ENCODE data around the gene CCDC47. TPM values are rescaled to one million over a fixed set of nuclear protein-coding genes. Genes with fewer than 3 reads are reported as not detected.

Gene CCDC47
- total RNA-seq, 4 donors from 2014 or later, result 48.1 to 70.0 (median 62.9) TPM

GRCh38 chr17:63762161-63763078, 11.0 kb downstream of the CCDC47 start:
- TF ChIP-seq EP300 (IDR thresholded peaks at IDR 0.05), result no peak
- TF ChIP-seq POLR2A (IDR thresholded peaks at IDR 0.05), result no peak
- no peak for TF ChIP-seq POLR2AphosphoS5 (IDR thresholded peaks at IDR 0.05)
- no peak for TF ChIP-seq CTCF (IDR thresholded peaks at IDR 0.05)
- H3K27ac ChIP-seq, result no peak overlapping the region
- 85% methylated on average over 5 of the region's 5 CpGs for WGBS

GRCh38 chr17:63760771-63761539, 12.4 kb downstream of the CCDC47 start:
- DNase-seq (ENCODE audit: low spot score in 2 of 2), result no peak
- Histone ChIP-seq H3K9me3 (no peaks in the 10 kb centered on the region), H3K4me1 (no peaks in the 10 kb centered on the region), H3K27ac (no peak overlapping the region), H3K27me3 (no peaks in the 10 kb centered on the region), H3K4me3 (no peak overlapping the region), H3K36me3 (peaks cover 81% of the 10 kb centered on the region)
- TF ChIP-seq POLR2AphosphoS5 (IDR thresholded peaks at IDR 0.05), result no peak
- no peak for TF ChIP-seq POLR2A (IDR thresholded peaks at IDR 0.05)
- TF ChIP-seq EP300 (IDR thresholded peaks at IDR 0.05), result no peak
- no peak for TF ChIP-seq CTCF (IDR thresholded peaks at IDR 0.05)
- WGBS, result 80% methylated on average over 10 of the region's 10 CpGs

More at GRCh38 chr17:63762161-63763078, 11.0 kb downstream of the CCDC47 start:
- no peaks in the 10 kb centered on the region for H3K4me1 ChIP-seq
- no peaks in the 10 kb centered on the region for H3K27me3 ChIP-seq
- H3K4me3 ChIP-seq, result no peak overlapping the region
- peaks cover 67% of the 10 kb centered on the region for H3K36me3 ChIP-seq
- no peak for DNase-seq (ENCODE audit: low spot score in 2 of 2)
- H3K9me3 ChIP-seq, result no peaks in the 10 kb centered on the region

- TF ChIP-seq CTCF (IDR thresholded peaks at IDR 0.05), result no peak
- no peak for TF ChIP-seq POLR2A (IDR thresholded peaks at IDR 0.05)
- TF ChIP-seq EP300 (IDR thresholded peaks at IDR 0.05), result no peak
- no peak for TF ChIP-seq POLR2AphosphoS5 (IDR thresholded peaks at IDR 0.05)
- Histone ChIP-seq H3K9me3 (no peaks in the 10 kb centered on the region), H3K27me3 (no peaks in the 10 kb centered on the region), H3K4me1 (no peaks in the 10 kb centered on the region), H3K36me3 (peaks cover 85% of the 10 kb centered on the region), H3K27ac (no peak overlapping the region), H3K4me3 (no peak overlapping the region)
- WGBS, result 86% methylated on average over 2 of the region's 2 CpGs
- no peak for DNase-seq (ENCODE audit: low spot score in 2 of 2)
Observed at GRCh38 chr17:63758428-63758827, 15.0 kb downstream of the CCDC47 start.

GRCh38 chr17:63754046-63754445, 19.4 kb downstream of the CCDC47 start:
- 98% methylated on average over 3 of the region's 3 CpGs for WGBS
- H3K4me1 ChIP-seq, result no peaks in the 10 kb centered on the region
- no peaks in the 10 kb centered on the region for H3K27me3 ChIP-seq
- H3K27ac ChIP-seq, result no peak overlapping the region
- H3K9me3 ChIP-seq, result no peaks in the 10 kb centered on the region
- H3K36me3 ChIP-seq, result peaks cover 94% of the 10 kb centered on the region
- no peak for DNase-seq (ENCODE audit: low spot score in 2 of 2)
- TF ChIP-seq EP300 (IDR thresholded peaks at IDR 0.05), result no peak
- TF ChIP-seq POLR2A (IDR thresholded peaks at IDR 0.05), result no peak
- TF ChIP-seq CTCF (IDR thresholded peaks at IDR 0.05), result no peak
- no peak for TF ChIP-seq POLR2AphosphoS5 (IDR thresholded peaks at IDR 0.05)
- no peak overlapping the region for H3K4me3 ChIP-seq

- peaks cover 96% of the 10 kb centered on the region for H3K36me3 ChIP-seq
- no peaks in the 10 kb centered on the region for H3K27me3 ChIP-seq
- no peak for DNase-seq (ENCODE audit: low spot score in 2 of 2)
- H3K4me1 ChIP-seq, result no peaks in the 10 kb centered on the region
- 81% methylated on average over 1 of the region's 1 CpG for WGBS
- no peaks in the 10 kb centered on the region for H3K9me3 ChIP-seq
- no peak overlapping the region for H3K27ac ChIP-seq
- no peak overlapping the region for H3K4me3 ChIP-seq
- TF ChIP-seq POLR2AphosphoS5 (IDR thresholded peaks at IDR 0.05), result no peak
- no peak for TF ChIP-seq EP300 (IDR thresholded peaks at IDR 0.05)
- TF ChIP-seq POLR2A (IDR thresholded peaks at IDR 0.05), result no peak
- TF ChIP-seq CTCF (IDR thresholded peaks at IDR 0.05), result no peak
Observed at GRCh38 chr17:63753215-63753614, 20.2 kb downstream of the CCDC47 start.
